GM23338 (cell line): ENCODE measurements around the gene COL5A2. TPM values are rescaled to one million over a fixed set of nuclear protein-coding genes. Genes with fewer than 3 reads are reported as not detected.

Experiments
- ATAC-seq: fragments of 200-7000 bp; cut with Tn5 transposase; 3 replicates; pipeline ENCODE4 v1.9.1; 2020
- DNase-seq: peaks from one replicate; pipeline ENCODE4 v3.0.0-alpha.2; 2015; ENCODE audit warnings: low spot score
- H2AFZ ChIP-seq: fragments of 200-600 bp; sonication (generic); 2 replicates; pipeline ENCODE4 v1.8.0; 2016; ENCODE audit warnings: antibody characterized with exemption, mild to moderate bottlenecking, moderate library complexity
- H3F3A ChIP-seq: fragments of 200-600 bp; sonication (generic); replicated peaks from 2 replicates; pipeline ENCODE4 v1.8.0; 2017; ENCODE audit warnings: antibody characterized with exemption, mixed run types, low read depth
- H3K27ac ChIP-seq: fragments of 200-600 bp; sonication (generic); 2 replicates; pipeline ENCODE4 v1.6.1; 2016; ENCODE audit warnings: low read depth
- H3K27me3 ChIP-seq: fragments of 200-600 bp; sonication (generic); 2 replicates; pipeline ENCODE4 v1.8.0; 2016; ENCODE audit warnings: mild to moderate bottlenecking, mixed run types, moderate library complexity; ENCODE audit not compliant: insufficient read depth
- H3K36me3 ChIP-seq: fragments of 200-600 bp; sonication (generic); 2 replicates; pipeline ENCODE4 v1.8.0; 2016; ENCODE audit warnings: mild to moderate bottlenecking; ENCODE audit not compliant: insufficient read depth
- H3K4me1 ChIP-seq: fragments of 200-600 bp; sonication (generic); 2 replicates; pipeline ENCODE4 v1.8.0; 2016; ENCODE audit warnings: mild to moderate bottlenecking, moderate library complexity; ENCODE audit not compliant: insufficient read depth
- H3K4me2 ChIP-seq: fragments of 200-600 bp; sonication (generic); 2 replicates; pipeline ENCODE4 v1.7.1; 2017; ENCODE audit warnings: mixed run types
- H3K4me3 ChIP-seq: fragments of 200-600 bp; sonication (generic); 2 replicates; pipeline ENCODE4 v1.6.1; 2016; ENCODE audit warnings: mixed run types
- H3K79me2 ChIP-seq: fragments of 200-600 bp; sonication (generic); replicated peaks from 2 replicates; pipeline ENCODE4 v1.8.0; 2017; ENCODE audit warnings: mild to moderate bottlenecking; ENCODE audit not compliant: insufficient read depth
- H3K9me2 ChIP-seq: fragments of 200-600 bp; sonication (generic); 2 replicates; pipeline ENCODE4 v1.8.0; 2017; ENCODE audit not compliant: insufficient read depth
- H4K20me1 ChIP-seq: fragments of 200-600 bp; sonication (generic); replicated peaks from 2 replicates; pipeline ENCODE4 v1.8.0; 2017; ENCODE audit warnings: mild to moderate bottlenecking; ENCODE audit not compliant: insufficient read depth
- H3K27ac Mint-ChIP-seq: 2 replicates; pipeline ENCODE4 v1.8.0; 2020; ENCODE audit warnings: inconsistent platforms, mild to moderate bottlenecking, moderate library complexity, mixed read lengths
- H3K27me3 Mint-ChIP-seq: 3 replicates; pipeline ENCODE4 v1.8.0; 2022; ENCODE audit warnings: low read depth, mild to moderate bottlenecking, moderate library complexity, mixed read lengths, inconsistent platforms; ENCODE audit not compliant: insufficient read depth, poor library complexity
- H3K36me3 Mint-ChIP-seq: 3 replicates; pipeline ENCODE4 v1.8.0; 2021; ENCODE audit warnings: low read depth, mild to moderate bottlenecking, inconsistent platforms, moderate library complexity, mixed read lengths
- H3K4me1 Mint-ChIP-seq: 3 replicates; pipeline ENCODE4 v1.8.0; 2020; ENCODE audit warnings: mild to moderate bottlenecking, inconsistent platforms, mixed read lengths
- H3K4me3 Mint-ChIP-seq: 3 replicates; pipeline ENCODE4 v1.8.0; 2021; ENCODE audit warnings: moderate library complexity, mild to moderate bottlenecking, inconsistent platforms, mixed read lengths
- H3K9me3 Mint-ChIP-seq: 3 replicates; pipeline ENCODE4 v1.8.0; 2020; ENCODE audit warnings: moderate library complexity, mild to moderate bottlenecking, inconsistent platforms, mixed read lengths
- CREB1 ChIP-seq: fragments of 250-450 bp; sonication (Bioruptor Pico); IDR thresholded peaks from 2 replicates; pipeline ENCODE4 v1.5.0; 2020; ENCODE audit warnings: low read depth, mild to moderate bottlenecking, moderate library complexity
- CTCF ChIP-seq, 2 experiments: fragments of 200-600 bp in 1 of 2; sonication (generic) in 1 of 2; conservative IDR thresholded peaks; 2 replicates each; pipeline versions ENCODE4 v1.5.1 to v1.6.1; 2016 to 2017; ENCODE audit warnings: antibody characterized with exemption in 2 of 2, low read depth in 2 of 2, mild to moderate bottlenecking in 2 of 2, moderate library complexity in 1 of 2
- JUNB ChIP-seq: IDR thresholded peaks from one replicate; pipeline ENCODE4 v1.6.1; 2016; ENCODE audit warnings: antibody characterized with exemption; ENCODE audit not compliant: unreplicated experiment
- STAT1 ChIP-seq: IDR thresholded peaks from one replicate; pipeline ENCODE4 v1.6.1; 2016; ENCODE audit warnings: antibody characterized with exemption; ENCODE audit not compliant: unreplicated experiment
- ZNF462 ChIP-seq: fragments of 250-450 bp; sonication (Bioruptor Pico); IDR thresholded peaks from 2 replicates; pipeline ENCODE4 v1.5.0; 2020; ENCODE audit warnings: mild to moderate bottlenecking, moderate library complexity
- polyA plus RNA-seq: library from polyadenylated mRNA; unstranded; fragments of >200 nt; fragmentation: Nextera tagmentation; extraction: Ambion mirVana; gene quantifications from 2 replicates; pipeline ENCODE4 v1.2.1, GENCODE V29; 2016
- total RNA-seq: library from RNA; depleted of rRNA; stranded (reverse); fragments of >200 nt; shearing (Covaris generic); gene quantifications from 2 replicates; pipeline ENCODE4 v1.2.3, GENCODE V29; 2014
- TF ChIP-seq, protein P1 (sequence below): IDR thresholded peaks from one replicate; pipeline ENCODE4 v1.6.1; 2018; ENCODE audit warnings: antibody characterized with exemption; ENCODE audit not compliant: unreplicated experiment

The COL5A2 gene
- total and polyA plus RNA-seq, 2 experiments from 2014 or later = 6.7 to 19.7 TPM

DNA sequence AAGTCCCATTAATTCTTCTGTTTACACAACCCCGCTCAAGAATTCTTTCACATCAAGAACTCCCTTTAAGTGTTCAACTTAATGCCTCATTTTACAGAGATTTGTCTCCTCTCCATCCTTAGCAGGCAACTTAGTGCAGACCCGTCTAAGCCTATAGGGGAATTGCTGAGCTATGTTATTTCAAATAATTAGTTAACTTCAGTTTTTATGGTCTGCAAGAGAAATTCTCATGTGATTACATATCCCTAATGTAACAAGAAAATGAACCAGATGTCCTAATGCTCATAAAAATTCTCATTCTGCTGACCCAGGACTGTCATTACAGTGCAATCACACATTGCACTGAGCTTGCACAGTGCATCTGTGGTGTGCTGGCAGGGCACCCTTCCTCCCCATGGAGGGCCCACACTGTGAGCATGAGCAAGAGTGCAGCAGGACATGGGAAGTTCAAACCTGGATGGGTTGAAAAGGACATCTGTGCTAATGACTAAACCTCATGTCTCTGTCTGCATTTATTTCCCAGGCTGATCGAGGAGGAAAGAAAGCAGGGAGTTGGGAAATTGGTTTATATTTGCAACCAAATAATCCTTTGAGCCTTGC lies 97.1 kb downstream of the COL5A2 start:
- no peaks in the 10 kb centered on the region for H3F3A ChIP-seq
- H3K79me2 ChIP-seq = no peaks in the 10 kb centered on the region
- peak; percentile 27; the same call in 1 of the 3 replicates for ATAC-seq
- Mint-ChIP-seq H3K9me3 (no peaks in the 10 kb centered on the region), H3K36me3 (no peaks in the 10 kb centered on the region), H3K4me1 (peaks cover 6% of the 10 kb centered on the region; the same call in 1 of the 3 replicates), H3K4me3 (no peak overlapping the region), H3K27ac (no peak overlapping the region), H3K27me3 (no peaks in the 10 kb centered on the region)
- no peaks in the 10 kb centered on the region for H3K36me3 ChIP-seq
- H3K4me2 ChIP-seq = no peak overlapping the region
- no peak overlapping the region for H3K4me3 ChIP-seq
- H3K27ac ChIP-seq = no peak overlapping the region
- TF ChIP-seq ZNF462 (no peak), CTCF (conservative IDR thresholded peaks at IDR 0.05; ENCODE audit: low read depth in 2 of 2) (no peak), CREB1 (CRISPR knock-in tag) (no peak), STAT1 (no peak), JUNB (no peak)
- TF ChIP-seq, protein P1, sequence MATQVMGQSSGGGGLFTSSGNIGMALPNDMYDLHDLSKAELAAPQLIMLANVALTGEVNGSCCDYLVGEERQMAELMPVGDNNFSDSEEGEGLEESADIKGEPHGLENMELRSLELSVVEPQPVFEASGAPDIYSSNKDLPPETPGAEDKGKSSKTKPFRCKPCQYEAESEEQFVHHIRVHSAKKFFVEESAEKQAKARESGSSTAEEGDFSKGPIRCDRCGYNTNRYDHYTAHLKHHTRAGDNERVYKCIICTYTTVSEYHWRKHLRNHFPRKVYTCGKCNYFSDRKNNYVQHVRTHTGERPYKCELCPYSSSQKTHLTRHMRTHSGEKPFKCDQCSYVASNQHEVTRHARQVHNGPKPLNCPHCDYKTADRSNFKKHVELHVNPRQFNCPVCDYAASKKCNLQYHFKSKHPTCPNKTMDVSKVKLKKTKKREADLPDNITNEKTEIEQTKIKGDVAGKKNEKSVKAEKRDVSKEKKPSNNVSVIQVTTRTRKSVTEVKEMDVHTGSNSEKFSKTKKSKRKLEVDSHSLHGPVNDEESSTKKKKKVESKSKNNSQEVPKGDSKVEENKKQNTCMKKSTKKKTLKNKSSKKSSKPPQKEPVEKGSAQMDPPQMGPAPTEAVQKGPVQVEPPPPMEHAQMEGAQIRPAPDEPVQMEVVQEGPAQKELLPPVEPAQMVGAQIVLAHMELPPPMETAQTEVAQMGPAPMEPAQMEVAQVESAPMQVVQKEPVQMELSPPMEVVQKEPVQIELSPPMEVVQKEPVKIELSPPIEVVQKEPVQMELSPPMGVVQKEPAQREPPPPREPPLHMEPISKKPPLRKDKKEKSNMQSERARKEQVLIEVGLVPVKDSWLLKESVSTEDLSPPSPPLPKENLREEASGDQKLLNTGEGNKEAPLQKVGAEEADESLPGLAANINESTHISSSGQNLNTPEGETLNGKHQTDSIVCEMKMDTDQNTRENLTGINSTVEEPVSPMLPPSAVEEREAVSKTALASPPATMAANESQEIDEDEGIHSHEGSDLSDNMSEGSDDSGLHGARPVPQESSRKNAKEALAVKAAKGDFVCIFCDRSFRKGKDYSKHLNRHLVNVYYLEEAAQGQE = no peak
- no peaks in the 10 kb centered on the region for H3K9me2 ChIP-seq
- H4K20me1 ChIP-seq = no peaks in the 10 kb centered on the region
- no peak overlapping the region for H2AFZ ChIP-seq
- no peaks in the 10 kb centered on the region for H3K27me3 ChIP-seq
- no peaks in the 10 kb centered on the region for H3K4me1 ChIP-seq
- DNase-seq = no peak
